Gastrocnemius medialis (tissue), 4 donors: ENCODE data around the gene TNFSF13.

ENCODE experiments used
- CTCF ChIP-seq, 5 experiments: fragments of 450-650 bp in 3 of 5; fragments of 200-600 bp in 2 of 5; sonication (generic) in 2 of 5; IDR thresholded peaks in 4 of 5; conservative IDR thresholded peaks in 1 of 5; 1 replicate in 4 of 5; 2 replicates in 1 of 5; pipeline ENCODE4 v1.5.1; 2016 to 2019; ENCODE audit warnings: antibody characterized with exemption in 5 of 5, mild to moderate bottlenecking in 3 of 5, moderate library complexity in 3 of 5
- POLR2A ChIP-seq, 2 donors: fragments of 450-650 bp; IDR thresholded peaks; one replicate each; pipeline ENCODE4 v1.6.1; 2017; ENCODE audit warnings: antibody characterized with exemption in 2 of 2, mild to moderate bottlenecking in 2 of 2, moderate library complexity in 2 of 2

- no peak for TF ChIP-seq POLR2A (IDR thresholded peaks at IDR 0.05)
- no peak for TF ChIP-seq CTCF (IDR thresholded peaks at IDR 0.05 in 4 of 5, conservative IDR thresholded peaks at IDR 0.05 in 1 of 5)
These were observed 42.5 kb upstream of the TNFSF13 start for GRCh38 chr17:7515911-7516610.
